GM18507 (cell line): ENCODE results near the gene FBXW12.
"Not testable (repeated sequence)": the region's sequence is repeated elsewhere in the genome, so short reads cannot be mapped to it uniquely, and the experiment has no call there.

Source experiments
- DNase-seq: peaks from one replicate; pipeline ENCODE4 v3.0.0; 2011; ENCODE audit warnings: low read depth; ENCODE audit not compliant: insufficient read length; ENCODE audit errors: extremely low spot score
- FAIRE-seq: peaks from 2 replicates; lab custom pipeline; 2011; peaks lifted over from hg19 to GRCh38; lab: Jason Lieb, UNC

Gene FBXW12, protein sequence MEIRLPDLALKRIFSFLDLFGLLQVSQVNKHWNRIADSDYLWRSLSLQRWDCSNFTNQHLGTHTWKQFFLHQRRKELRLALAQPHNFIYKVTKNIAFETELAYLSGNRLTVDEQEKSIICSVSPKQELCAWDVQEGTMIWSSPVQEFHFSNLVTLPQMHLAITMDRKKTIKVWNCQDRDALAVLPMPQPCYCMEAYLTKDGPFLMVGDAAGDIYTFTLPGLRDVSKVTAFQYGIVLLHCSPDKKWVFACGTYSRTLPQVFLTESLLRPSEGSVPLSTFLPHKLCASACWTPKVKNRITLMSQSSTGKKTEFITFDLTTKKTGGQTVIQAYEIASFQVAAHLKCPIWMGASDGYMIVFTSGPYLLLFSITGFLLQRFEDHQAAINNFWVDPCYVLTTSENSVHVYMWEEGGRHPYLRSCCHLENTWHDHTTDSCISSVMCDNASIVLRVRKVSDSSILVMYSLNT

DNA sequence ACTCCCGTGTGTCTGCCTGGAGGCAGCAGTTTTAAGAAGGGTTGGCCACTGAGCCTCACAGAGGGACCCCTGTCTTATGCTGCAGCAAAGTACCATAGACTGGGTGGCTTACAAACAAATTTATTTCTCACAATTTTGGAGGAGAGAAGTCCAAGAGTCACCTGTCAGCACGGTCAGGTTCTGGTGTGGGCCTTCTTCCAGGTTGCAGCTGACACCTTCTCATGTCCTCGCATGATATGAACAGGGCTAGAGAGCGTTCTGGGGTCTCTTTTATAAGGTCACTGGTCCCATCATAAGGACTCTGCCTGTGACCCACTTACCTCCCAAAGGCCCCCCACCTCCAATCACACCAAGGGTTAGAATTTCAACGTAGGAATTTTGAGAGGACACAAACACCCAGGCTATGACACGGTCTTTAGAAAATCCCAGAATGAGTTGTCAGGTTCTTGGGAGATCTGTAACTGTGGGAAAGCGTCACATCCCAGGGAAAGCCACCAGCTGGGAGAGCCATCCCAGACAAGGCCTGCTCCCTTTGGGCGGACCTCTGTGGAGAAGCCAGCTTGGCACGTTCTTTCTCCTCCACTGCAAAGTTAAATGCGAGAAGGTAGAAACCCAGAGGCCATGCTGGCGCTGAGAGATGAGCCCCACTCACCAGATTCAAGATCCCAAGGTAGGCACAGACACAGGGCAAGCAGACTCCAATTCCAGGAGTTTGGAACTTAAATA, at the start of gene FBXW12:
FBXW12 (plus strand) TSS at position 569 of the 726 bp plus-strand sequence. CDS start 549 bp downstream, outside the sequence.
- DNase-seq, result no peak
- FAIRE-seq, result no peak

DNA sequence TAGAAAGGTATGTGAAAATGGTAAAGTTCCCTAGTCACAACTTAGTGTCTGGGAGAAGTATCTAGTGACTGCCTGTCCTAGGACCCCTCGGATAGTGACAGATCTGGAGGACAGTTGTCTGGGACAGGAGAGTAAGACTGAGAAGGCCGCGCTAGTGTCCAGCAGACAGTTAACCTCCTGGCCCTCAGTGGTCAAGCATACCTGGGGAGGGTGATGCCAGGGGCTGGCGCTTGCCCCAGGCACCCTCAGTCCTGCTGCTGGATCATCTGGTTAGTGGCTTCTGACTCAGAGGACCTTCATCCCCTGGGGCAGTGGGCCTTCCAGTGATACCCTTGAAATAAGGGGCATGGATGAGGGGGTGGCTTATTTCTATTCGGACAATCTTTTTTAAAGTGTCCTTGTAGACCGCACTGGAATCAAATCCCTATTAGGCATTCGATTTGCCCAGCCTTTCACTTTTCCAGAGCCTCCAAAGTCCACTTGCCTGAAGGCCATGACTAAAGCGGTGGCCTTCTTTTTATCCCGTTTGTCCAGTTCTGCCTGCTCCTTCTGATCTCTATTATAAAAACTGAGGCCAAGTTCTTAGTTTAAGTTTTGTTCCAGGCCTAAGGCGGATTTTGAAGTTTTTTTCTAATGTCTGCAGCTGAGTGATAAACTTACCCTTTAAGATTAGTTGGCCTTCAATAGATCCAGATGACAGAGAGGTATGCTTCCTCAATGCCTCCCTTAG, 40.1 kb upstream of the FBXW12 start:
- DNase-seq, FAIRE-seq: not testable (repeated sequence)

DNA sequence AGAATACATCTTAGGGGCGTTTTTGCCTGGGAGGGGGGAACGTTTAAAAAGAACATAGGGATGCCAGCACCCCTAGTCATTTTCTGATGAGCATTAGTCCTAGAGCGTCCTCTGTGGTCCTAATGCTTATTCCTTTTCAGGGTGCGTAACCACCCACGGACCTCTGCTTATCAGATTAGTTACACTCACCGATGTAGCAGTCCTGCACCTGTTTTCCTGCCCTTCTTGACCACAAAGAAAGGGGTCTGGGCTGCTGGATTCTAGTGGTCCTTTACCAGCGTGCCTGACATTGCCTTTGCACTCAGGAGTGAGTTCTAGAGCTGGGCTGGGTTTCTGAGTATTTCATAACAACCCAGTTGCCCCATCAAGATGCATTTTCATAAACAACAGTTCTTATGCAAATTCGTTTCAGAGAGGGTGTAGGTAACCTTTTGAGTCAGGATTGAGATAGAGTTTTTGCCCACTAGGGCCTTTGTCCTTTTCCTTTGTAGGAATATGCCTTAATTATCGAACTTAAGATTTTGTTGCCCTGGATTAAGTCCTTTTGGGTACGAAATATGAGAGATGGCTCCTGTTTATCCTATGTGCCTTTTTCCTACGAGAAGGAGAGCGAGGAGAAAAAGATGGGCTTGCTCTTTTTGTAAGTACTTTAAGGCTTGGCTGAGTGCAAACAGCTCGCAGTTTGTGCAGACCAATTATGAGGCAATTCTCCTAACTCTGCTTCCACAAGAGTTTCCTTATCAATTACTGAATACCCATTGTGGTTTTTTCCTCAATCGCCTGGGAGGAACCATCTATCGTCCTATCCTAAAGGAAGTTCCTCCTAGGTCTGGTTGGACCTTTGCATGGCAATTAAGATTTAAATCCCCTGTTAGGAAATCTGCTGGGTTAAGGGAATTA, 38.4 kb upstream of the FBXW12 start, which contains the start of gene SPINK8:
SPINK8 (minus strand) TSS at position 316 of the 900 bp plus-strand sequence. CDS start 5,320 bp downstream, outside the sequence.
- not testable (repeated sequence) for FAIRE-seq, DNase-seq

DNA sequence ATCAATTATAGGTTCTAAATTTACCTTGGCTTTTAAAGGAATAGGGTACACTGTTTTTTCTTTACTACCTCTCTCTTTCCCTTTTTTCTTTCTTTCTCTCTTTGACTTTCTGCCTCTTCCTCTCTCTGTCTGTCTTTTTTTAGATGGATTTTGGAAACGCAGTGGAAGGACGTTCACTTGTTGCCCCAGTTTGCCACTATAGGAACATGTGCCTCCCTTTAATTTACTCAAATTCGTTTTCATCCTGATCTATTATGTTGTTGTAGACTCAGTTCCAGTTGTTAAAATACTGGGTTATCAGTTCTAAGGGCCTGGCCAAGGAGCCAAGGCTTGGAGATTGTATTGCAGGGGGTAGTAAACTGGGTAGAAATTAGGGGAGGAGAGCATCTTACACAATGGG, 37.4 kb upstream of the FBXW12 start:
- DNase-seq, result no peak
- FAIRE-seq, result no peak

DNA sequence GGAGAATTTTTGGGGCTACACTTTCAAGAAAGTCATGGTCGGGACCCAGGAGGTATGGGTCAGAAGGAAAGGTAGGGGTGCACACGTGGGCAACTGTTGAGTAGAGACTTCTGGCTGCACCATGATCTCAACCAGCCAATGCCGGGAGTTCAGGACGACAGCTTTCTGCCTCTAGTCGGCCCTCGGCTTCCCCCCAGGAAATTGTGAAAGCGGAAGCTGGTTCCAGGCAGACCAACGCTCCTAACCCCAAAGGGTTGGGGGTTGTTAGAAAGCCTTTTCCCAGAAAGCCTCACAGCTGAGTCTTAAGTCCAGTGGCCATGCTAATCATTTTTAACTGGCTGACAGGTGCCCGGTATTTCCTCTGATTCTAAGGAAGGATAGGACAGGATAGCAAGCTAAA, 36.7 kb upstream of the FBXW12 start:
- FAIRE-seq, DNase-seq: not testable (repeated sequence)

DNA sequence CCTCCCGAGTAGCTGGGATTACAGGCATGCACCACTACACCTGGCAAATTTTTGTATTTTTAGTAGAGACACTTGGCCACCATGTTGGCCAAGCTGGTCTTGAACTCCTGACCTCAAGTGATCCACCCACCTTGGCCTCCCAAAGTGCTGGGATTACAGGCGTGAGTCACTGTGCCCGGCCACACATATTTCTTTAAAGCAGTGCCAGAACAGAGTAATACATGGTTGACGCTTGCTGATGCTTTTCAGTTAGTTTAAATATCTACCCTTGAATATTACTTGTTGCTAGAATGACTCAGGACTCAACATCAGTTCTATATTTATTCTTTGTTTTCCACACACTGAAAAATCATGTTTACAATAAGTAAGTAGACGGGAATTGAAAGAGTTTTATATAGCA, 34.5 kb upstream of the FBXW12 start:
- FAIRE-seq, DNase-seq: not testable (repeated sequence)

DNA sequence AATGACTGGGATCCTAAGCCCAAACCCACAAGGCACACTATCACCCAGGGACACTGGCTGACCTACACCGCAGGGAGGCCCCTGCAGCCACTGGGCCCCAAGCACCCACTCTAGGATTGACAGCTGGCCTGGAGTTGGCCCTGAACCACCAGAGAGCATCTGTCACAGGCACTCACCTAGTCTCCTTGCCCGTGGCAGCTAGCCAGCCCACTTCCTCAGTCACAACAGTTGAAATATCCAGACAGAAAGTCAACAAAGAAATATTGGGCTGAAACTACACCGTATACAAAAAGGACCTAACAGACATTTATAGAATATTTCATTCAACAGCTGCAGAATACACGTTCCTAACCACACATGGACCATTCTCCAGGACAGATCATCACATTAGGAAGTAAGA, 33.4 kb upstream of the FBXW12 start:
- FAIRE-seq (no peak), DNase-seq (no peak)

DNA sequence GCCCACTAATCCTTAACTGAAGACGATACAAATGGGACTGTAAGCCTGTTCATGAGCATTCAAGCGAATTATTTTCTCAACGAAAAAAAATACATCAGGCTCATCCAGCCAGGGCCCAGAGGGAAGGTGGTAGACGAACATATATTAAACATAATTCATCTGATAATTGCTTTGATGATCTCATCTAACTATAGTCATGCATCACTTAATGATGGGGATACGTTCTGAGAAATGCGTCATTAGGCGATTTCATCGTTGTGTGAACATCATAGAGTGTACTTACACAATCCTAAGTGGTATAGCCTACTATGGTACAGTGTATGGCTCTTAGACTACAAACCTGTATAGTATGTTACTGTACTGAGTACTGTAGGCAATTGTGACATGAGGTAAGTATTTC, 28.6 kb upstream of the FBXW12 start:
- DNase-seq (no peak), FAIRE-seq (no peak)

DNA sequence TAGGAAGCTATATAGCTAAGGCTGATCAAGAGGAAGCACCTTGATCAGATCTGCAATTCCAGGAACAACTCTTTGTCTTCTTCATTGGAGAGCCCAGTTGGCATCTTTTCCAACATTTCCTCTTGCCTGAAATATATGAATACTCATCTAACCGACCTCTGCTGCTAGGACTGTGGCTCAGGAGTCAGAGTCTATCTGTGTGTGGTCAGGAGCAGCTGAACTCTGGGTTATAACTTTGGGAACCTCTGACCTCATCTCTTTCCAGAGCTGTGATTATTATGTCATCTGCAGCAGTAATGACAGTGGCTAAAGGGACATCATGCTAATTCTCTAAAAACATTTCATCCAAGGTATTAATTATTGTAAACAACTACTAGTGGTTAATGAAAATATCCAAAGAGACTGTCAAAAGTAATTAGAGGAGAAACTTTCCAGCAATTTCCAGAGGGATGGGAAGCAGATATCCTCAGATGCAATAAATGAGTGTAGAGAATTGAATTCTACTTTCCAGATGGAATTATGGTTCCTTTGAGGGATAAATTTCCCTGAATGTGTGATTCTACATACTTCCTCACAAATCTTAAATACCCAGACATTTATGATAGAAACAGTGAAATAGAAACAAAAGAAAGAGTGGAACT, 27.0 kb upstream of the FBXW12 start:
- DNase-seq, result no peak
- FAIRE-seq, result no peak

DNA sequence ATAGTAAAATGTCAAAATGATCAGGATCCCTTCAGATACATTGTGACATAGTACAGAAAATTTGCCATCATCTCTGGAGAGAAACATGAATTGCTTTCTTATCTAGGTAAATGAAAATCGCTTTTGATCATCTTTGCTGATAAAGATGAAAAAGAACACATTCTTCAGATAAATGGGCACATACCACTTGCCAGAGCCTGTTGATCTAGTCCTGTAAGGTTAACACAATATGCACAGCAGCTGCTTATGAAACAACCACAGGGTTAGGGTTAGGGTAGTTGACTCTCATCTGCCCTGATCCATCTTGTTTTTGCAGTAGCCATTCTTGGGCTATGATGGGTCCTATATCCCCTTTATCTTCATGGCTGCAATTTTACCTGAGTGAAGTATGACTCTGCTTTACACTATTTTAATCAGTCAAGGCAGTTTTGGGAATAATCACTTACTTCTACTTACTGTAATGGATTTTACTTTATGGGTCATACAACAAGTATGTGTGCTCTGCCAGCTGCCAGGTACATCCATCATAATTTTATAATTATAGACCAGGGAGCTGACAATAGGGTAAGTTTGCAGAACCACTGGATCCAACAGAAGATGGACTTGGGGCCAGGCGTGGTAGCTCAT, 26.0 kb upstream of the FBXW12 start:
- FAIRE-seq (no peak), DNase-seq (no peak)

DNA sequence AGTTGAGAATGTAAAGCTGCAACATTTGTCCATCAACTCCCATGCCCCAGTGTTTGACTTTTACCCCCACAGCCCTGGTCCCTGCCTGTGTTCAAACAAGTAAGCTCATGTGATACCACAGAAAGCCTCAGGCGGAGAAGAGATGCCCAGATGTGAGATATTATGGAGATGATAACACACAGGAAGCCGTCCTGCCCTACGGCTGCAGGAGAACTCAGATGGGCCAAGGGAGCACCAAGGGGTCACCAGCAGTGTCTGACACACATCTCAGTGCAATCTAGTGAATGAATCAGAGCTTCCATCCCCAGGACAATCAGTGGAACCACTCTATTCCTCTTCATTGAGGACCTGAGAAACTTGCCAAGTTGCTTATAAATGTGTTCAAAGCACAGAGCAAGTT, 24.5 kb upstream of the FBXW12 start:
- no peak for DNase-seq
- FAIRE-seq, result no peak

DNA sequence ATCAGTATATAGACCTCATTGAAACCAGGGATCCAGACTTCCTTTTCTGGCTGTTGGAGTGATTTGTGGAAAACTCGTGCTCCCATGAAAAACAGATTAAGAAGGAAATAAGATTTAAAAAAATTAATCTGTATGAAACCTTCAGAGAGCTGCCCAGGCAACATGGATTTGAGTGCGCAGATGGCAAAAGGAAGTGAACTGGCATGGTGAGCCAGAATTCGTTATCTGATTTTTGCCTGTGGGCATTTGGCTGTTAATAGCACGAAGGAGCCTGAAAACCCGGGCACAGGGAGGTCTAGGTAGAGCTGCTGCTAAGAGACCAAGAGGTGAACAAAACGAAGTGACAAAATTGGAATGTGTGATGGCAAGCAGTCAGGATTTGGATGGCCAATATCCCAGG, 19.5 kb upstream of the FBXW12 start:
- FAIRE-seq, result no peak
- DNase-seq, result no peak

DNA sequence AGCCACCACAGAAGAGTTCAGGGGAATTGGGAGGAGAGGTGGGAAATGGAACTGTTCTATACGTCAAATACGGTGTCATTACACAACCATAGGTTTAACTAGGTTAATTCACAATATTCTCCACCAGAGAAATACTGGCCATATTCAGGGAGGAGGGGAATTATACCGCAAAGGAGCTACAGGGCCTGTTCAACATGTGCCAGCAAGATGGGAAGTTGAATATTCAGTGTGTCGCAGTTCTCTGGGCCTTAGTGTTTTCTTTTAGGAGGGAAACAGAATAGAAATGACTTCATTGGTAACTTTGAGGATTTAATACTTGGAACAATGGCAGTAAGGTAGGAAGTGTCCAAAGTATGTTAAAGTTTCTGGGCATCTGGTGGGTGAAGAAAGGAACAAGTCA, 18.0 kb upstream of the FBXW12 start:
- DNase-seq (no peak), FAIRE-seq (no peak)

DNA sequence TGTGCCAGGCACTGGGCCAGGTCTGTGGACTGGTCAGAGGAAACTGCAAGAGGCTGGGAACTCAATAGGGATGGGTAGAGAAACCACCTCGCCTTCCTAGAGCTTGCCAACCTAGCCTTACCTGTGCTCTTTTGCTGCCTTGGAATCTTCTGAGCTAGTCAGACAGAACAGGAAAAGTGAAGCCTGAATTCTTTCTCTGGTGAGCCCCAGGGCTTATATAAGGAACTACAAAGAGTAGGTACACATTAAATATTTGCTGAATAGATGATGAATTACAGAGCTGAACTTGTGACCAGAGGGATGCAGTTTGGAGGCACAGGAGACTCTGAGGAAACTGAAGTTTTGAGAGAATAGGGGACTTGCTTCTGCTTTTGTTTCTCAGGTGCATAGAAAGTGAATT, 15.6 kb upstream of the FBXW12 start:
- FAIRE-seq (no peak), DNase-seq (no peak)

DNA sequence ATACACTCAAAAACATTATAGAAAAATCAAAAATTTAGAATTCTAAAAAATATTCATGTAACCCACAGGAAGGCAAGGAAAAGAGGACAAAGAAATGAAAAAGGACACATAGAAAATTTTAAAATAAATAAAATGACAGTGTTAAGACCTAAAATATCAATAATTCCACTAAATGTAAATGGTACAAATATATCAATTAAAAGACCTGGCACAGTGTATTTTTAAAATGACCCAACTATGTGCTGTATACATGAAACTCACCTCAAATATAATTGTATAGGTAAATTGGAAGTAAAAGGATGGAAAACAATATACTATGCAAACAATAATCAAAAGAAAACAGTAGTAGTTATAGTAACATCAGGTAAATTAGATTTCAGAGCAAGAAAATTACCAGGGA, 10.1 kb upstream of the FBXW12 start:
- FAIRE-seq (no peak), DNase-seq (no peak)

DNA sequence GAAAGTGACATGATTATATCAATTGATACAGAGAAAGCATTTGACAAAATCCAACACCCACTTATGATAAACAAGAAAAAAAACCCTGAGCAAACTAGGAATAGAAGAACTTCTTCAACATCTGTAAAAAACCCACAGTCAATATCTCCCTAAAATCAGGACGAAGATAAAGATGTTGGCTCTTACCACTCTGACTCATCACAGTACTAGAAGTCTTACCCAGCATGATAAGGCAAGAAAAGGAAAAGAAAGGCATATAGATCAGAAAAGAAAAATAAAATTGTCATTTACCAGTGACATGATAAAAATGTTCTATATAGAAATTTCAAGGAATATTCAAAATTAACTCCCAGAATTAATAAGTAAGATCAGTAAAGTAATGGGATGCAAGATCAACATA, 7.2 kb upstream of the FBXW12 start:
- DNase-seq, result no peak
- no peak for FAIRE-seq

DNA sequence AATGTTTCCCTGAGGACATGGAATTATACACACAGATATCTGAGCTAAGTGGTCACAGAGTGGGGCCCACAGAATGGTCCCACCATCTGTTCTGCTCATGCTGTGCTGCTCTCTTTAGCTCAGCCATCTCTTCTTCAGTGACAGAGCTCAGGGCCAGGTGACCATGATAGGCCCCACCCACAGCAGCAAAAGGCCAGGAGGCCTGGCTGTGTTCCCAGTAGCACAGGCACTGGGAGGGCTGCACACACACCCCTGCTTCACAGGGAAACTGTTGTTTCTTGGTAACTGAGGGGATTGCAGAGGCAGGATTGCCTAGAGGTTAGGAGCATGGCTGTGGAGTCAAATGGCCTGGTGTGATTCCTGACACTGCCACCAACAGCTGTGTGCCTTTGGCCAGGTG, 4.8 kb upstream of the FBXW12 start:
- FAIRE-seq (no peak), DNase-seq (no peak)

DNA sequence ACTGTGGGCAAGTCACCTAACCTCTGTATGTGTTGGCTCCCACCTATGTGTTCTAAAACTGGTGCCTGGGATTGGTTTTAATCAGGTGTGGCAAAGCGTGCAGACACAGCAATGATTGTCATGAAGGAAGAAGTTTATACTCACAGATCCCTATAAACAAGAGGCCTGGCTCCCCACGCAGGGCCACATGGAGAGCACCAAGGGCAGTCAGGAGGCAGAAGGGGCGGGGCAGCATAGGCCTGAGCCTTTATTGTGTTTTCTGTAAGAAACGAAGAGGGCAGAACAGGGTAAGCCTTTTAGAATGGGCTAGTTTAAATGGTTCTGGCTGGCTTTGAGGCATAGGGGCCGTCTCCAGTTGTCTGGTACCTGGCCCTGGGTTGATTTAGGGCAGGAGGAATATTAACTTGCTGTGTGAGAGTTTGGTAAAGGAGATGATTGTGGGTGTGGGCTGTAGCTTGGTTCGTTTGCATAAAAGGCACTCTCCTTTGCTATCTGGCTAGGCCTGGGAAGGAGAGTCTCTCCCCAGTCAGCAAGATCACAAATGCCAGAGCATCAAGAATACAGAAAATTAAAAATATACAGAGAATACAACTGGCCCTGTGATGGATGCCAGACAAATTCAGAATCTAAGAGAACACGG, 2.2 kb upstream of the FBXW12 start:
- FAIRE-seq (no peak), DNase-seq (no peak)
